Measurements from ENCODE around the gene LRG1. TPM values are rescaled to one million over a fixed set of nuclear protein-coding genes. Genes with fewer than 3 reads are reported as not detected.

Gene LRG1
- total RNA-seq, 1 experiment from 2014 or later: 0.81 TPM

DNA sequence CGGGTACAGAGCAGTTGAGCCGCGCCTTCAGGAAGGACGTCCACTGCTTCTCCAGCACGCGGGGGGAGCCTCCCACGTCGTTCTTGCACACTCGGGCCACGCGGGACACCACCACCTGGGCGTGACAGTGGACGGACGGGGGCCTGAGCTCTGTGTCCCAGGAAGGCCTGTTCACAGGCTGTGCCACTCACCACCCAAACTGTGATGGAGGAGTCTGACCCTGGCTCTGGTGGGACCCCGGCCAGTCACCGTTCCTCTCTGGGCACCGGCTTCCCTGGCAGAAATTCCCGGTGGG, 12.6 kb upstream of the LRG1 start (continued):
- TF ChIP-seq MLX (CRISPR knock-in tag; IDR thresholded peaks at IDR 0.05): no peak
- TF ChIP-seq GTF2I (CRISPR knock-in tag; conservative IDR thresholded peaks at IDR 0.05): no peak
- TF ChIP-seq, protein P1, sequence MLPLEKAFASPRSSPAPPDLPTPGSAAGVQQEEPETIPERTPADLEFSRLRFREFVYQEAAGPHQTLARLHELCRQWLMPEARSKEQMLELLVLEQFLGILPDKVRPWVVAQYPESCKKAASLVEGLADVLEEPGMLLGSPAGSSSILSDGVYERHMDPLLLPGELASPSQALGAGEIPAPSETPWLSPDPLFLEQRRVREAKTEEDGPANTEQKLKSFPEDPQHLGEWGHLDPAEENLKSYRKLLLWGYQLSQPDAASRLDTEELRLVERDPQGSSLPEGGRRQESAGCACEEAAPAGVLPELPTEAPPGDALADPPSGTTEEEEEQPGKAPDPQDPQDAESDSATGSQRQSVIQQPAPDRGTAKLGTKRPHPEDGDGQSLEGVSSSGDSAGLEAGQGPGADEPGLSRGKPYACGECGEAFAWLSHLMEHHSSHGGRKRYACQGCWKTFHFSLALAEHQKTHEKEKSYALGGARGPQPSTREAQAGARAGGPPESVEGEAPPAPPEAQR (CRISPR knock-in tag; IDR thresholded peaks at IDR 0.05): no peak
- TF ChIP-seq ZNF317 (CRISPR knock-in tag; IDR thresholded peaks at IDR 0.05; ENCODE audit: borderline replicate concordance, low read depth): no peak

- H3K4me3 Mint-ChIP-seq: no peak overlapping the region
- ATAC-seq: no peak
- H3K9me3 Mint-ChIP-seq: no peaks in the 10 kb centered on the region
- CTCF ChIA-PET: no interaction called here
- H3K27me3 Mint-ChIP-seq (ENCODE audit: low read depth): no peaks in the 10 kb centered on the region
- no peak for TF ChIP-seq ZNF281 (CRISPR knock-in tag; IDR thresholded peaks at IDR 0.05)
- TF ChIP-seq, protein P1 (CRISPR knock-in tag; IDR thresholded peaks at IDR 0.05): no peak
- no peak for TF ChIP-seq TEAD1 (CRISPR knock-in tag; IDR thresholded peaks at IDR 0.05)
- no peak for TF ChIP-seq ZBTB21 (CRISPR knock-in tag; IDR thresholded peaks at IDR 0.05; ENCODE audit: borderline replicate concordance)
- TF ChIP-seq NR2C2 (CRISPR knock-in tag; IDR thresholded peaks at IDR 0.05): no peak
- no peak for TF ChIP-seq JAZF1 (CRISPR knock-in tag; IDR thresholded peaks at IDR 0.05)
- no peak for TF ChIP-seq OVOL2 (CRISPR knock-in tag; IDR thresholded peaks at IDR 0.05; ENCODE audit: borderline replicate concordance)
- POLR2A ChIA-PET: no interaction called here
- DNase-seq (ENCODE audit: low spot score): no peak
- H3K4me1 Mint-ChIP-seq: no peaks in the 10 kb centered on the region
- H3K27ac Mint-ChIP-seq: no peak overlapping the region
- peaks cover 44% of the 10 kb centered on the region for H3K36me3 Mint-ChIP-seq
These were observed 10.7 kb upstream of the LRG1 start for GRCh38 chr19:4550479-4551050.

- DNase-seq (ENCODE audit: low spot score) (no peak), ATAC-seq (no peak)
- Mint-ChIP-seq H3K36me3 (peaks cover 43% of the 10 kb centered on the region), H3K4me3 (no peak overlapping the region), H3K4me1 (no peaks in the 10 kb centered on the region), H3K27me3 (ENCODE audit: low read depth) (no peaks in the 10 kb centered on the region), H3K27ac (no peak overlapping the region), H3K9me3 (no peaks in the 10 kb centered on the region)
- CTCF ChIA-PET: no interaction called here
- POLR2A ChIA-PET: interaction anchor here (0.6 kb wide), 1 partner anchor 259 kb away, joined by 5 read pairs; no protein-coding TSS in a partner anchor
- TF ChIP-seq ZNF671 (CRISPR knock-in tag; IDR thresholded peaks at IDR 0.05) (no peak), CBFB (CRISPR knock-in tag; IDR thresholded peaks at IDR 0.05; ENCODE audit: low read depth) (no peak), TCF7 (CRISPR knock-in tag; IDR thresholded peaks at IDR 0.05; ENCODE audit: low read depth) (no peak), JAZF1 (CRISPR knock-in tag; IDR thresholded peaks at IDR 0.05) (no peak), MXD4 (CRISPR knock-in tag; IDR thresholded peaks at IDR 0.05; ENCODE audit: borderline replicate concordance) (no peak), NFE2L1 (CRISPR knock-in tag; IDR thresholded peaks at IDR 0.05) (no peak), OVOL2 (CRISPR knock-in tag; IDR thresholded peaks at IDR 0.05; ENCODE audit: borderline replicate concordance) (no peak), GRHL2 (CRISPR knock-in tag; IDR thresholded peaks at IDR 0.05; ENCODE audit: insufficient replicate concordance, severe bottlenecking) (no peak), CREM (CRISPR knock-in tag; IDR thresholded peaks at IDR 0.05) (no peak), ESRRA (CRISPR knock-in tag; IDR thresholded peaks at IDR 0.05; ENCODE audit: borderline replicate concordance) (no peak)
- TF ChIP-seq, protein P2, sequence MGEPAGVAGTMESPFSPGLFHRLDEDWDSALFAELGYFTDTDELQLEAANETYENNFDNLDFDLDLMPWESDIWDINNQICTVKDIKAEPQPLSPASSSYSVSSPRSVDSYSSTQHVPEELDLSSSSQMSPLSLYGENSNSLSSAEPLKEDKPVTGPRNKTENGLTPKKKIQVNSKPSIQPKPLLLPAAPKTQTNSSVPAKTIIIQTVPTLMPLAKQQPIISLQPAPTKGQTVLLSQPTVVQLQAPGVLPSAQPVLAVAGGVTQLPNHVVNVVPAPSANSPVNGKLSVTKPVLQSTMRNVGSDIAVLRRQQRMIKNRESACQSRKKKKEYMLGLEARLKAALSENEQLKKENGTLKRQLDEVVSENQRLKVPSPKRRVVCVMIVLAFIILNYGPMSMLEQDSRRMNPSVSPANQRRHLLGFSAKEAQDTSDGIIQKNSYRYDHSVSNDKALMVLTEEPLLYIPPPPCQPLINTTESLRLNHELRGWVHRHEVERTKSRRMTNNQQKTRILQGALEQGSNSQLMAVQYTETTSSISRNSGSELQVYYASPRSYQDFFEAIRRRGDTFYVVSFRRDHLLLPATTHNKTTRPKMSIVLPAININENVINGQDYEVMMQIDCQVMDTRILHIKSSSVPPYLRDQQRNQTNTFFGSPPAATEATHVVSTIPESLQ (CRISPR knock-in tag; IDR thresholded peaks at IDR 0.05): no peak
- TF ChIP-seq, protein P3, sequence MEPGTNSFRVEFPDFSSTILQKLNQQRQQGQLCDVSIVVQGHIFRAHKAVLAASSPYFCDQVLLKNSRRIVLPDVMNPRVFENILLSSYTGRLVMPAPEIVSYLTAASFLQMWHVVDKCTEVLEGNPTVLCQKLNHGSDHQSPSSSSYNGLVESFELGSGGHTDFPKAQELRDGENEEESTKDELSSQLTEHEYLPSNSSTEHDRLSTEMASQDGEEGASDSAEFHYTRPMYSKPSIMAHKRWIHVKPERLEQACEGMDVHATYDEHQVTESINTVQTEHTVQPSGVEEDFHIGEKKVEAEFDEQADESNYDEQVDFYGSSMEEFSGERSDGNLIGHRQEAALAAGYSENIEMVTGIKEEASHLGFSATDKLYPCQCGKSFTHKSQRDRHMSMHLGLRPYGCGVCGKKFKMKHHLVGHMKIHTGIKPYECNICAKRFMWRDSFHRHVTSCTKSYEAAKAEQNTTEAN (CRISPR knock-in tag; IDR thresholded peaks at IDR 0.05): no peak
- TF ChIP-seq, protein P4, sequence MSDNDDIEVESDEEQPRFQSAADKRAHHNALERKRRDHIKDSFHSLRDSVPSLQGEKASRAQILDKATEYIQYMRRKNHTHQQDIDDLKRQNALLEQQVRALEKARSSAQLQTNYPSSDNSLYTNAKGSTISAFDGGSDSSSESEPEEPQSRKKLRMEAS (CRISPR knock-in tag; IDR thresholded peaks at IDR 0.05): no peak
- TF ChIP-seq, protein P5, sequence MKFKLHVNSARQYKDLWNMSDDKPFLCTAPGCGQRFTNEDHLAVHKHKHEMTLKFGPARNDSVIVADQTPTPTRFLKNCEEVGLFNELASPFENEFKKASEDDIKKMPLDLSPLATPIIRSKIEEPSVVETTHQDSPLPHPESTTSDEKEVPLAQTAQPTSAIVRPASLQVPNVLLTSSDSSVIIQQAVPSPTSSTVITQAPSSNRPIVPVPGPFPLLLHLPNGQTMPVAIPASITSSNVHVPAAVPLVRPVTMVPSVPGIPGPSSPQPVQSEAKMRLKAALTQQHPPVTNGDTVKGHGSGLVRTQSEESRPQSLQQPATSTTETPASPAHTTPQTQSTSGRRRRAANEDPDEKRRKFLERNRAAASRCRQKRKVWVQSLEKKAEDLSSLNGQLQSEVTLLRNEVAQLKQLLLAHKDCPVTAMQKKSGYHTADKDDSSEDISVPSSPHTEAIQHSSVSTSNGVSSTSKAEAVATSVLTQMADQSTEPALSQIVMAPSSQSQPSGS (CRISPR knock-in tag; IDR thresholded peaks at IDR 0.05; ENCODE audit: borderline replicate concordance, low read depth): no peak
These were observed 10.2 kb upstream of the LRG1 start for GRCh38 chr19:4550018-4550417.

Data from WTC11 (cell line).